Eye (tissue), 1 donor: ENCODE results near the gene MLPH.

ENCODE experiments used
- DNase-seq: peaks from one replicate; pipeline ENCODE4 v3.0.0-alpha.2; 2015

MLPH gene

GRCh38 chr2:237501892-237502513 is 15.0 kb downstream of the MLPH start:
- no peak for DNase-seq

GRCh38 chr2:237503201-237503600 is 16.1 kb downstream of the MLPH start:
- no peak for DNase-seq

- DNase-seq: no peak
Measured at GRCh38 chr2:237505188-237505939, 18.3 kb downstream of the MLPH start.

DNA sequence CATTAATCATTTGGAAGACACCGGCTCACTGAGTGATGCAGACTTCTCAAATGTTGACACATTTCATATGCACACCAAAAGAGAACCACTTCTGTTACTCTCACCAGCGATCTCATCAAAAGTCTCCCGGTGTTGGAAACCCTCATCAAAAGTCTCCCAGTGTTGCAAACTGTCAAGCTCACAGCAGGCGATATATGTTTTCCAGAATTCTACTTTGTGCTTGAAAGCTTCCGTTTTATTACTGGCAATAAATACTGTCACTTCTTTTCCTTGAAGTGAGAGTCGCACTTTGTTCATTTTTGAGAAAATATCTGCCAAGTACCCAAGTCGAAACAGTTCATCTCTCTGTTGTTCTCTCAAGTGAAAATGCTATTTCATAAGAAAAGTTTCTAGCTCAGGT is 20.5 kb downstream of the MLPH start:
- DNase-seq: no peak

DNA sequence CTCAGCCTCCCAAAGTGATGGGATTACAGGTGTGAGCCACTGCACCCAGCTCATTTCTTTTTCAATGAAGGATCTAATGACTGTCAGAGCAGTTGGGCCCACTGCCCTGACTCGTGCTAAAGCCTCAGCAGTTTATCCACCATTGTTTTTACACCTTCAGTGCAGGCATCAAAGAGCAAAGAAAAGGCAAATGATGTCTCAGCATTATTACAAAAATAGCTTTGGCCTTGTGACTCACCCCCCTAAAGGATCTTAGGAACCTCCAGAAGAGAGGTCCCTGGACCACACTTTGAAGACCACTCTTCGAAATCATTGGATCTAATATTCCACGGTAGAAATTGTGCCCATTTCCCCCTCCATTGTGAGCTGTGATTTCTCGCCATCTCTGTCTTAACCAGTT is 21.3 kb downstream of the MLPH start:
- DNase-seq: no peak

GRCh38 chr2:237509151-237509550 is 22.1 kb downstream of the MLPH start:
- no peak for DNase-seq

DNA sequence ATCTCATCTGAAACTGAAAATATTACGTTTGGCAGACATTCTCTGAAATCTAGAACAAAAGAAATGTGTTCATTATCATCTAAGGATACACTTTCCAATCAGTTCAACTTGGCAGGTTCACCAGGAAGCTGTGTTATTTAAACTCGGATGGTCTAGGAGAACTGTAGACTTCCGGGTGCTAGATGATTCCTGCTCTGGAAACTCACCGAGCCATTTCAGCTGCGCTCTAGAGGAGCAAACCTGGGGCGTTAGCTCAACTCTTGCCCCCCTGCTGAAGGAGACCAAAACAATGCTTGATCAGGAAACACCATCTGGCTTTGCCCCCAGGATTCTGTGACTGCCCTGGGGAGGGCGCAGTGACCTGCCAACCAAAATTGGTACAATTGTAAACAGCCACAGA is 22.9 kb downstream of the MLPH start:
- no peak for DNase-seq

GRCh38 chr2:237510502-237511217 is 23.6 kb downstream of the MLPH start:
- DNase-seq: no peak

DNA sequence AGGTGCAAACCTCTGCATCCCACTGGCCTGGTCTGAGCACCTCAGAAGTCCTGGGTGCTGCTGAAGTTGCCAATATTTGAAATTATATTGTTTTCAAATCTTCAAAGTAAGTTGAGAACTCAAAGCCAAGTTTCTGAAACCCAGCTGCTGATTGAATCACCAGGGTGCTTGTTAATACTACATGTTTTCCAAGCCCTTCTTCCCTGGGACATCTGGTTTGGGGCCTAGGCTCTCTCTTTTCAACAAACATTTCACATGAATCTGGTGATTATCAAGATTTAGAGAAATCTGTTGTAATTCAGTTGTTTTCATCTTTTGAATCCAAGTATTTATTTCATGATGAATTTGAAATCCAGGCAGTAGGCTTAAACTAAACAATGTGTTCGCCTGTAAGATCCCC is 24.4 kb downstream of the MLPH start:
- DNase-seq: peak; percentile 59

DNA sequence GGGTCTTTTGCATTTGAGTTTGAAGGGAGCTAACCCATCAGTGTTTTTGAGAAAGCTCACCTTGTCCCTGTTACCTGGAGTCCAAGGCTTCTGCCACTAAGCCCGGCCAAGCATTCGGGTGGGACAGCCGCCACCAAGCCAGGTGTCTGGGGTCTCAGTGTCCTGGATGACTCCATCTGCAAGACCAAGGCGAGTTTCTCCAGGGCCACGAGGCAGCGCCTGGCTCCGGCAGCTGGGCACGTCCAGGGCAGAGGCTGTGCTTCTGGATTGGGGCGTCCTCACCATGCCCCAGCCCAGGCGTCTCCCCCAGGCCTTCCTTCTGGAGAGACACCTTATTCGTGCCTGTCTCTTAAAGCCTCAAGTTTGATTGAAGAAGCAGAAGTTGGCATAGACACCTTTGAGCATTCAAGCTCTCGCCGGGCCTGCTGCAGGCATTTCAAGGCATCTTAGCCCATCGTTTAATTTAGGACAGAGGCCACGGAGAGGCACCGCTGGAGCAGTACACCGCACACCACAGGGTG is 24.9 kb downstream of the MLPH start:
- DNase-seq: no peak

GRCh38 chr2:237512774-237513466 is 25.9 kb downstream of the MLPH start:
- DNase-seq: peak; percentile 95

DNA sequence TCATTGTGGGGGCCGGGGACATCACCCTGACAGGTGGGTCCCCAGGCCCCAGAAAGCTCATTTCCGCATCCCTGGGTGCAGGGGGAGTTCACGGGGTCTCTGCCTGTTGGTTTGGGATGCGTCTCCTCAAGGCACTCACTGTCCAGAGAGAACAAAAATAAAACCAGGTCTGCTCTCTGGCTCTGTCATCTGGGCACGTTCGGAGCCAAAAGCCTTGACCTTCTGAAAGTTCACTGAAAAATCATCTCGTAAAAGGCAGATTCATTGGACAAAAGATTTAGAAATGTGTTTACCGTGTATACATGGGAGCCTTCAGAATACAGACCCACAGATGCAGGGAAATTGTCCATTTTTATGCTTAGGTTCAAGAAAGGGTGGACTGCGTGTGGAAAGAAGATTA is 26.6 kb downstream of the MLPH start:
- no peak for DNase-seq

DNA sequence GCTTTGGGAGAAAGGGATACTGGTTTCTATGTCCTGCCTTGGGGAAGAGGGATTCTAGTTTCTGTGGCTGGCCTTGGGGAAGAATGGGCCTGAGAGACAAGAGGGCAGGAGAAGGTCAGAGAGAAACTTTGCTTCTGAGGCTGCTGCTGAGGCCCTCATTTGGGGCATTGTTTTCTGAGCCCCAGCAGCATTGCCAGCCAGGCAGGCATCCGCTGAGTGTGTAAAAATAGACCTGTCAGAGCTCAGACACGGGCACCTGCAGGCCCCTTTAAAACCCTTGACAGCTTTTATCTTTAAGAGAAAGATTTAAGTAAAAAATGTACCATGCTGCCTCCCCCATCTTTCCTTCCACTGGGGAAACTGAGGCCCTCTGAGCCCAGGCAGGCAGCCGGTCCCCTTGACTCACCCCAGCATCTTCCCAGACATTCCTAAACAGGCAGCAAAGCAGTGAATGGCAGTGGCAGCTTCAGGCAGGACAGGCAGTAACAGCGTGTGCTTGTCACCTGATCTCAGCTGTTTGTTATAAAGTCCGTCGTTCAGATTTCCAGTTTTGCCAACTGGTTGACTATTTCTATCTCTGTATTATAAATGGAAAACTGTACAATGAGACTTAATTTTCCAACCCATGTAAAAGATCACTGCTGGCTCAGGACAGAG is 27.6 kb downstream of the MLPH start:
- DNase-seq: no peak

- no peak for DNase-seq
Measured at GRCh38 chr2:237515166-237515565, 28.1 kb downstream of the MLPH start.

DNA sequence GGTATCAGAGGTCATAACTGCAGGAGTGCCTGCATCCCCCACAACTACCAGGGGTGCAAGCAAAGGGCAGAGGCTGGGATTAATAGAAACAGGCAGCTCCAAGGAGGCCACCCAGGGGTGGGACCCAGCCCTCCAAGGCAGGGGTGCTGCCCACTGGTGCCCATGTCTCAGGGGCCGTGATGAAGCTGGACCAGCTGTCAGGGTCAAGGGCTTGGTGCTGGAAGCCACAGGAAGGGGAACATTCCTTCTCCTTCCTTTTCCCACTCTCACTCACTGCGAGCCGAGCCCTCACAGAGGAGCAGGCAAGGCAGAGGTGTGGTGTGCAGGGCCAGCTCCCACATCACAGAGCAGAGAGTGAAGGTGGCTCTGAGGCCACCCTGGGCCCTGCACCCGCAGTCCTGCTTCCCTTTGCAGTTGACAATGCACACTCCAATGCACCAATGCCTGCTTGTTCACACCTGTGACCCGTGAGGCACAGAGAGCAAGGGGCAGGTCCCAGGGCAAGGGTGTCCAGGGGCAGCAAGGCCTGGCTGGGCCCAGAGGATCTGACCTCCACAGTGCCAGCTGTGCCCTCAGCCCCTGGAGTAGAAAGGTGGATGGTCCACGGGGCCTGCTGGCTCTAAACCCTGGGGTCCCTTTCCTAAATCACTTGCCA is 28.7 kb downstream of the MLPH start:
- no peak for DNase-seq

- DNase-seq: no peak
Measured at GRCh38 chr2:237517163-237517562, 30.1 kb downstream of the MLPH start.

DNA sequence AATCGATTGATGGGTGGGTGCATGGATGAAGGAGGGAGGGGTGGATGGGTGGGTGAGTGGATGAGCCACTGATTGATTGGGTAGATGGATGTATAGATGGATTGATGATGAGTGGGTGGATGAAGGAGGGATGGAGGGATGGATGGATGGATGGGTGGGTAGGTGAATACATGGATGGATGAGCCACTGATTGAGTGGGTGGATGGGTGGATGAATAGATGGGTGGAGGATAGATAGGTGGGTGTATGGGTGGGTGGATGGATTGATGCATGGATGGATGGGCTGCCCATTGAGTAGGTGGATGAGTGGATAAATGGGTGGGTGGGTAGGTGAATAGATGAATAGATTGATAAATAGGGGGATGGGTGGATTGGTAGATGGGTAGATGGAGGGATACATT is 30.9 kb downstream of the MLPH start:
- DNase-seq: no peak

- no peak for DNase-seq
Measured at GRCh38 chr2:237519506-237520245, 32.6 kb downstream of the MLPH start.

- no peak for DNase-seq
Measured at GRCh38 chr2:237520290-237520689, 33.2 kb downstream of the MLPH start.

- no peak for DNase-seq
Measured at GRCh38 chr2:237524631-237525030, 37.6 kb downstream of the MLPH start.

DNA sequence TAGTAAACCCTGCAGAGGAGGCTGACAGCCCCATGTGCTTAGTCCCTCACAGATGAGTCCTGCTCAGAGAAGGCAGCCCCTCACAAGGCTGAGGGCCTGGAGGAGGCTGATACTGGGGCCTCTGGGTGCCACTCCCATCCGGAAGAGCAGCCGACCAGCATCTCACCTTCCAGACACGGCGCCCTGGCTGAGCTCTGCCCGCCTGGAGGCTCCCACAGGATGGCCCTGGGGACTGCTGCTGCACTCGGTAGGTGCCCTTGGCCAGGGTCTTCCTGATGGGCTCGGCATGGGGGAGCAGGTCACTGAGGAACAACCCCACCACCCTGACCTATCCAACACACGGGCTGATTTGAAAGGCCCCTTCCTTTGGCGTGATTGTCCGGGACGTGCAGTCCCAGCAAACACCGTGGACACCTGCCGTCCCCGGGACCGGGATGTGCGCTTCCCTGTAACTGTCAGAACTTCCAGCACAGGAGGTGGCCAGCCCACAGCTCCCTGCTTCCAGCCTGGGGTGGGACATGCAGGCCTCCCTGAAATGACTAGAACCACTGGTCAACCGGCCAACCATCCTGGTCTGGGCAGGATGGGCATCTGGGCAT is 38.6 kb downstream of the MLPH start:
- no peak for DNase-seq
